Nephron (organoid): ENCODE results near the gene FAR2.

Experiments used
- H3K27ac Mint-ChIP-seq, 3 experiments: 2 replicates each; pipeline ENCODE4 v1.8.0; 2020; ENCODE audit warnings: mixed read lengths in 3 of 3, mild to moderate bottlenecking in 2 of 3, moderate library complexity in 1 of 3
- H3K27me3 Mint-ChIP-seq: 2 replicates; pipeline ENCODE4 v1.8.0; 2021; ENCODE audit warnings: low read depth, mild to moderate bottlenecking, moderate library complexity, mixed read lengths
- H3K36me3 Mint-ChIP-seq: 2 replicates; pipeline ENCODE4 v1.8.0; 2020; ENCODE audit warnings: low read depth, mixed read lengths
- H3K4me1 Mint-ChIP-seq: 2 replicates; pipeline ENCODE4 v1.8.0; 2020; ENCODE audit warnings: mixed read lengths
- H3K4me3 Mint-ChIP-seq, 3 experiments: 2 replicates each; pipeline ENCODE4 v1.8.0; 2020; ENCODE audit warnings: mild to moderate bottlenecking in 3 of 3, mixed read lengths in 3 of 3, moderate library complexity in 2 of 3
- H3K9me3 Mint-ChIP-seq: 2 replicates; pipeline ENCODE4 v1.8.0; 2020; ENCODE audit warnings: mixed read lengths
- CTCF ChIP-seq, 3 experiments: fragments of 200-600 bp; sonication (generic); IDR thresholded peaks; one replicate each; pipeline ENCODE4 v1.5.0; 2021; ENCODE audit warnings: antibody characterized with exemption in 3 of 3; ENCODE audit not compliant: unreplicated experiment in 3 of 3

FAR2 gene

GRCh38 chr12:29350080-29350479 lies 201.0 kb downstream of the FAR2 start:
- H3K27me3 Mint-ChIP-seq, result no peaks in the 10 kb centered on the region
- no peaks in the 10 kb centered on the region for H3K9me3 Mint-ChIP-seq
- no peaks in the 10 kb centered on the region for H3K4me1 Mint-ChIP-seq
- H3K27ac Mint-ChIP-seq, result no peak overlapping the region
- H3K36me3 Mint-ChIP-seq, result peaks cover 27% of the 10 kb centered on the region
- no peak overlapping the region for H3K4me3 Mint-ChIP-seq
- TF ChIP-seq CTCF (IDR thresholded peaks at IDR 0.05; ENCODE audit: unreplicated experiment in 3 of 3), result no peak

GRCh38 chr12:29354954-29355353 lies 205.9 kb downstream of the FAR2 start:
- Mint-ChIP-seq H3K9me3 (no peaks in the 10 kb centered on the region), H3K4me3 (no peak overlapping the region), H3K4me1 (no peaks in the 10 kb centered on the region), H3K36me3 (peaks cover 36% of the 10 kb centered on the region), H3K27ac (no peak overlapping the region), H3K27me3 (no peaks in the 10 kb centered on the region)
- no peak for TF ChIP-seq CTCF (IDR thresholded peaks at IDR 0.05; ENCODE audit: unreplicated experiment in 3 of 3)

- TF ChIP-seq CTCF (IDR thresholded peaks at IDR 0.05; ENCODE audit: unreplicated experiment in 3 of 3), result no peak
- no peak overlapping the region for H3K4me3 Mint-ChIP-seq
- H3K27me3 Mint-ChIP-seq, result no peaks in the 10 kb centered on the region
- H3K4me1 Mint-ChIP-seq, result no peaks in the 10 kb centered on the region
- H3K36me3 Mint-ChIP-seq, result peaks cover 34% of the 10 kb centered on the region
- H3K27ac Mint-ChIP-seq, result no peak overlapping the region
- no peaks in the 10 kb centered on the region for H3K9me3 Mint-ChIP-seq
Observed at GRCh38 chr12:29365091-29365490, 216.0 kb downstream of the FAR2 start.

GRCh38 chr12:29374012-29374411 lies 224.9 kb downstream of the FAR2 start:
- H3K4me3 Mint-ChIP-seq, result no peak overlapping the region
- peaks cover 4% of the 10 kb centered on the region for H3K4me1 Mint-ChIP-seq
- no peaks in the 10 kb centered on the region for H3K9me3 Mint-ChIP-seq
- no peak for TF ChIP-seq CTCF (IDR thresholded peaks at IDR 0.05; ENCODE audit: unreplicated experiment in 3 of 3)
- peaks cover 39% of the 10 kb centered on the region for H3K36me3 Mint-ChIP-seq
- no peak overlapping the region for H3K27ac Mint-ChIP-seq
- no peaks in the 10 kb centered on the region for H3K27me3 Mint-ChIP-seq

DNA sequence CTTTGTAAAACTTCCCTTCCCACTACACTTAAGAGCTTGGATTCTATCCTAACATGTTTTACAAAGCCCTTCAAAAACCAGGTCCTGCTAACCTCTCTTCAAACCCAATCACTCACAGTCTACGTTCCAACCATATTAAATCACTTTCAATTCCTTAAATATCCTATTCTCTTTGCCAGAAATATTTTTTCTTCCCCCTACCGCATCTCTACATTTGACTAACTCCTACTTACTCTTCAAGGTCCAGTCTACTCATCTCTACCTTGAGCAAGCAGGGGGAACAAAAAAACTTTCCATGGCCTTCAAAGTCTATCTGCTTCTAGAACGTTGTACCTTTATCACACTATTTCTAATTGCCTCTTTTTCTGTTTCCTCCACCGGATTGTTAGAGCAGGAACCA lies 225.8 kb downstream of the FAR2 start:
- peaks cover 39% of the 10 kb centered on the region for H3K36me3 Mint-ChIP-seq
- no peaks in the 10 kb centered on the region for H3K27me3 Mint-ChIP-seq
- peaks cover 13% of the 10 kb centered on the region for H3K4me1 Mint-ChIP-seq
- H3K9me3 Mint-ChIP-seq, result no peaks in the 10 kb centered on the region
- no peak overlapping the region for H3K27ac Mint-ChIP-seq
- H3K4me3 Mint-ChIP-seq, result no peak overlapping the region
- TF ChIP-seq CTCF (IDR thresholded peaks at IDR 0.05; ENCODE audit: unreplicated experiment in 3 of 3), result no peak

DNA sequence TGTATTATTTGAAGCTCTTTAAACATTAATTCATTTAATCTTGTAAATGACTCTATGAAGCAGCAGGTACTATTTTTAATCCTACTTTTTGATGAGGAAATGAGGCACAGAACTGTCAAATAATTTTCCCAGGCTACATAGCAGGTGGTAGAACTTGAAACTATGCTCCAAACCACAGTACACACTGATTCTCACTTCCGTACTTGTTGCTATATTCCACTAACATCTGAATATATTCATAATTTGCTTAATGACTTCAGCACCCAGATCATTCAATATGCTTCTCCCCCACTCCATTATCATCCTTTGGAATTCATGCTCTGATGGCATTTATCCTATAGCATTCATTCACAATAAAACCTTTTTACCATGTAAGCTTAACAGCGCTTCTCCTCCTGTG lies 227.0 kb downstream of the FAR2 start:
- H3K36me3 Mint-ChIP-seq, result peaks cover 35% of the 10 kb centered on the region
- no peak overlapping the region for H3K27ac Mint-ChIP-seq
- H3K27me3 Mint-ChIP-seq, result no peaks in the 10 kb centered on the region
- H3K9me3 Mint-ChIP-seq, result no peaks in the 10 kb centered on the region
- no peak for TF ChIP-seq CTCF (IDR thresholded peaks at IDR 0.05; ENCODE audit: unreplicated experiment in 3 of 3)
- H3K4me3 Mint-ChIP-seq, result no peak overlapping the region
- peaks cover 23% of the 10 kb centered on the region for H3K4me1 Mint-ChIP-seq
